Sciatic nerve (tissue), 2 donors: ENCODE results near the gene ALOX5. TPM values are rescaled to one million over a fixed set of nuclear protein-coding genes. Genes with fewer than 3 reads are reported as not detected.
"Not testable (repeated sequence)": the region's sequence is repeated elsewhere in the genome, so short reads cannot be mapped to it uniquely, and the experiment has no call there.

Experiments used
- ATAC-seq: fragments of 200-7000 bp; cut with Tn5 transposase; one replicate; pipeline ENCODE4 v1.9.1; 2020; ENCODE audit warnings: mild to moderate bottlenecking, moderate library complexity
- DNase-seq: peaks from one replicate; pipeline ENCODE4 v3.0.0-alpha.2; 2020; ENCODE audit warnings: low spot score
- intact Hi-C: fragments of 100-400 bp; cut with DNase I; formaldehyde crosslinking; loops from one replicate; pipeline ENCODE4 v1.14.2; 2022
- total RNA-seq: library from RNA; stranded (reverse); fragmentation: NEBNext Ultra II Directional; extraction: Animal tissue kit (Norgen Biotek cat#: 25700); gene quantifications from one replicate; pipeline ENCODE4 v1.2.1, GENCODE V29; 2021
- donor health status: DM: no; HTN: no; CAD: no.
- donor health status: DM: no; HTN: no; CAD: no.

ALOX5 gene
- total RNA-seq, 1 donor from 2014 or later: 33.7 TPM

- DNase-seq, ATAC-seq, intact Hi-C loops: not testable (repeated sequence)
Measured at GRCh38 chr10:45481100-45481499, 107.1 kb downstream of the ALOX5 start.

- intact Hi-C loops: no loop called here
- ATAC-seq: no peak
- no peak for DNase-seq
Measured at GRCh38 chr10:45483002-45483401, 109.0 kb downstream of the ALOX5 start.

- intact Hi-C loops: no loop called here
- no peak for DNase-seq
- no peak for ATAC-seq
Measured at GRCh38 chr10:45487735-45488134, 113.7 kb downstream of the ALOX5 start.

- ATAC-seq: no peak
- intact Hi-C loops: no loop called here
- DNase-seq: no peak
Measured at GRCh38 chr10:45488365-45488764, 114.3 kb downstream of the ALOX5 start.

- ATAC-seq (no peak), DNase-seq (no peak)
- intact Hi-C loops: no loop called here
Measured at GRCh38 chr10:45490277-45490676, 116.3 kb downstream of the ALOX5 start.

- intact Hi-C loops: no loop called here
- DNase-seq: no peak
- ATAC-seq: no peak
Measured at GRCh38 chr10:45491061-45491460, 117.0 kb downstream of the ALOX5 start.

Other genes starting within 250 kb of the ALOX5 start
- gene OR13A1, start 58.6 kb upstream of the ALOX5 start, total RNA-seq: not detected